ENCODE measurements around the gene ZNF354B.

ZNF354B gene

GRCh38 chr5:178859625-178860521 is at the start of gene ZNF354B:
Gene ZNF354B, plus strand, starts transcription at chr5:178859953. Its CDS starts 1,095 bp downstream, at chr5:178861048.
- H3K27ac ChIP-seq = peak within 1 kb of the TSS; percentile 70

GRCh38 chr5:178817506-178817905 is 42.2 kb upstream of the ZNF354B start:
- H3K27ac ChIP-seq = no peak overlapping the region
- TF ChIP-seq ZFX (IDR thresholded peaks at IDR 0.05; ENCODE audit: borderline replicate concordance) (no peak), CTCF (IDR thresholded peaks at IDR 0.05) (no peak)

More at GRCh38 chr5:178859625-178860521, at the start of gene ZNF354B:
- no peak for TF ChIP-seq CTCF (IDR thresholded peaks at IDR 0.05)
- TF ChIP-seq ZFX (IDR thresholded peaks at IDR 0.05; ENCODE audit: borderline replicate concordance) = no peak

- H3K27ac ChIP-seq = no peak overlapping the region
- TF ChIP-seq ZFX (IDR thresholded peaks at IDR 0.05; ENCODE audit: borderline replicate concordance) (no peak), CTCF (IDR thresholded peaks at IDR 0.05) (no peak)
These were observed 41.7 kb upstream of the ZNF354B start for GRCh38 chr5:178818094-178818493.

GRCh38 chr5:178820001-178820400 is 39.8 kb upstream of the ZNF354B start:
- no peak overlapping the region for H3K27ac ChIP-seq
- no peak for TF ChIP-seq CTCF (IDR thresholded peaks at IDR 0.05)
- TF ChIP-seq ZFX (IDR thresholded peaks at IDR 0.05; ENCODE audit: borderline replicate concordance) = no peak

GRCh38 chr5:178825444-178825843 is 34.3 kb upstream of the ZNF354B start:
- H3K27ac ChIP-seq = no peak overlapping the region
- no peak for TF ChIP-seq CTCF (IDR thresholded peaks at IDR 0.05)
- no peak for TF ChIP-seq ZFX (IDR thresholded peaks at IDR 0.05; ENCODE audit: borderline replicate concordance)

GRCh38 chr5:178826216-178826615 is 33.5 kb upstream of the ZNF354B start:
- no peak for TF ChIP-seq CTCF (IDR thresholded peaks at IDR 0.05)
- TF ChIP-seq ZFX (IDR thresholded peaks at IDR 0.05; ENCODE audit: borderline replicate concordance) = no peak
- no peak overlapping the region for H3K27ac ChIP-seq

- no peak overlapping the region for H3K27ac ChIP-seq
- TF ChIP-seq ZFX (IDR thresholded peaks at IDR 0.05; ENCODE audit: borderline replicate concordance) (no peak), CTCF (IDR thresholded peaks at IDR 0.05) (no peak)
These were observed 32.1 kb upstream of the ZNF354B start for GRCh38 chr5:178827636-178828035.

Data from 22Rv1 (cell line).